IMR-90 (cell line): ENCODE measurements around the gene TNFSF12. TPM values are rescaled to one million over a fixed set of nuclear protein-coding genes. Genes with fewer than 3 reads are reported as not detected.

Source experiments
- ATAC-seq: fragments of 200-7000 bp; cut with Tn5 transposase; 2 replicates; pipeline ENCODE4 v1.9.1; 2020; ENCODE audit warnings: low read depth, mild to moderate bottlenecking, moderate library complexity
- BruUV-seq: library from RNA; stranded (reverse); fragments of 400-500 nt; replicated peaks from 2 replicates; lab custom pipeline; 2021; lab: Mats Ljungman, UMichigan
- CTCF ChIA-PET: fragments of 300-600 bp; formaldehyde crosslinking; extraction: SDS; loops from one replicate; lab custom pipeline; 2021; ENCODE audit warnings: antibody characterized with exemption; lab: Yijun Ruan, JAX
- POLR2A ChIA-PET: fragments of 300-600 bp; sonication (Branson Sonifier 250); formaldehyde crosslinking; loops from one replicate; lab custom pipeline; 2022; ENCODE audit warnings: antibody characterized with exemption; ENCODE audit not compliant: unreplicated experiment; lab: Charles Lee
- DNase-seq: peaks from one replicate; pipeline ENCODE4 v3.0.0; 2013
- H2AFZ ChIP-seq: replicated peaks from 2 replicates; pipeline ENCODE3; 2013; ENCODE audit warnings: low read length, mild to moderate bottlenecking; ENCODE audit not compliant: poor library complexity
- H2AK5ac ChIP-seq: 2 replicates; pipeline ENCODE4 v1.6.1; 2013; ENCODE audit warnings: low read depth, low read length, inconsistent platforms
- H2AK9ac ChIP-seq: replicated peaks from 2 replicates; pipeline ENCODE3; 2013; ENCODE audit warnings: mild to moderate bottlenecking, low read depth, low read length, moderate library complexity; ENCODE audit not compliant: poor library complexity
- H2BK120ac ChIP-seq: 2 replicates; pipeline ENCODE4 v1.6.1; 2013; ENCODE audit warnings: low read depth, low read length, inconsistent platforms
- H2BK15ac ChIP-seq: 3 replicates; pipeline ENCODE4 v1.6.1; 2013; ENCODE audit warnings: low read depth, low read length, inconsistent platforms
- H2BK20ac ChIP-seq: 2 replicates; pipeline ENCODE4 v1.6.1; 2013; ENCODE audit warnings: low read depth, mild to moderate bottlenecking, inconsistent platforms, low read length, moderate library complexity
- H2BK5ac ChIP-seq: 2 replicates; pipeline ENCODE4 v1.6.1; 2013; ENCODE audit warnings: mild to moderate bottlenecking, low read depth, low read length, inconsistent platforms; ENCODE audit not compliant: poor library complexity, severe bottlenecking
- H3K14ac ChIP-seq: replicated peaks from 2 replicates; pipeline ENCODE4 v1.6.1; 2013; ENCODE audit warnings: low read depth, low read length, inconsistent platforms
- H3K18ac ChIP-seq: 2 replicates; pipeline ENCODE4 v1.6.1; 2013; ENCODE audit warnings: low read depth, low read length, control low read depth
- H3K23ac ChIP-seq: 2 replicates; pipeline ENCODE4 v1.6.1; 2013; ENCODE audit warnings: low read depth, low read length, inconsistent platforms
- H3K27ac ChIP-seq: 2 replicates; pipeline ENCODE4 v1.5.1; 2013; ENCODE audit warnings: mild to moderate bottlenecking, control low read depth, low read length; ENCODE audit not compliant: insufficient read depth
- H3K27me3 ChIP-seq: 2 replicates; pipeline ENCODE4 v1.6.1; 2013; ENCODE audit warnings: low read length; ENCODE audit not compliant: control insufficient read depth, insufficient read depth
- H3K36me3 ChIP-seq: 2 replicates; pipeline ENCODE4 v1.6.1; 2013; ENCODE audit warnings: low read length, mixed read lengths; ENCODE audit not compliant: control insufficient read depth, insufficient read depth
- H3K4ac ChIP-seq: 2 replicates; pipeline ENCODE4 v1.6.1; 2013; ENCODE audit warnings: low read depth, low read length, inconsistent platforms
- H3K4me1 ChIP-seq: 2 replicates; pipeline ENCODE4 v1.6.1; 2013; ENCODE audit warnings: low read length, mixed read lengths; ENCODE audit not compliant: control insufficient read depth, insufficient read depth
- H3K4me2 ChIP-seq: 2 replicates; pipeline ENCODE4 v1.6.1; 2013; ENCODE audit warnings: low read depth, mild to moderate bottlenecking, control low read depth, low read length, moderate library complexity
- H3K4me3 ChIP-seq: 2 replicates; pipeline ENCODE4 v1.5.1; 2013; ENCODE audit warnings: low read depth, mild to moderate bottlenecking, control low read depth, low read length, moderate library complexity; ENCODE audit not compliant: insufficient read depth
- H3K56ac ChIP-seq: 2 replicates; pipeline ENCODE4 v1.6.1; 2013; ENCODE audit warnings: low read length, inconsistent platforms; ENCODE audit not compliant: insufficient read depth; ENCODE audit errors: extremely low read depth
- H3K79me1 ChIP-seq, 2 experiments: 2 replicates each; pipeline ENCODE4 v1.6.1; 2013; ENCODE audit warnings: low read length in 2 of 2, inconsistent platforms in 1 of 2, low read depth in 1 of 2
- H3K9ac ChIP-seq: 2 replicates; pipeline ENCODE4 v1.6.1; 2013; ENCODE audit warnings: low read depth, low read length, control low read depth
- H3K9me1 ChIP-seq: 2 replicates; pipeline ENCODE4 v1.6.1; 2013; ENCODE audit warnings: low read length, inconsistent platforms; ENCODE audit not compliant: insufficient read depth
- H3K9me3 ChIP-seq: 2 replicates; pipeline ENCODE4 v1.6.1; 2013; ENCODE audit warnings: low read length; ENCODE audit not compliant: control insufficient read depth, insufficient read depth
- H4K20me1 ChIP-seq: 2 replicates; pipeline ENCODE4 v1.6.1; 2013; ENCODE audit warnings: low read length, inconsistent platforms; ENCODE audit not compliant: insufficient read depth
- H4K5ac ChIP-seq: 2 replicates; pipeline ENCODE4 v1.6.1; 2013; ENCODE audit warnings: mild to moderate bottlenecking, low read depth, low read length, control low read depth
- H4K8ac ChIP-seq, 2 experiments: 2 replicates each; pipeline ENCODE4 v1.6.1; 2013; ENCODE audit warnings: low read depth in 2 of 2, low read length in 2 of 2, control low read depth in 1 of 2, inconsistent platforms in 1 of 2
- H4K91ac ChIP-seq: 2 replicates; pipeline ENCODE4 v1.6.1; 2013; ENCODE audit warnings: low read depth, low read length, inconsistent platforms; ENCODE audit not compliant: insufficient read depth
- CEBPB ChIP-seq: IDR thresholded peaks from 2 replicates; pipeline ENCODE4 v1.6.1; 2012; ENCODE audit warnings: low read depth, low read length, improper control_type of control experiment
- CHD1 ChIP-seq: IDR thresholded peaks from 2 replicates; pipeline ENCODE4 v1.6.1; 2012; ENCODE audit warnings: low read depth, low read length, improper control_type of control experiment
- CTCF ChIP-seq: conservative IDR thresholded peaks from 2 replicates; pipeline ENCODE4 v1.5.1; 2012; ENCODE audit warnings: mild to moderate bottlenecking, low read depth, low read length, improper control_type of control experiment
- ELK1 ChIP-seq: fragments of 150-350 bp; IDR thresholded peaks from 2 replicates; pipeline ENCODE4 v1.6.1; 2016; ENCODE audit warnings: low read depth, mild to moderate bottlenecking, low read length, moderate library complexity, borderline replicate concordance
- MAFK ChIP-seq: IDR thresholded peaks from 2 replicates; pipeline ENCODE4 v1.6.1; 2012; ENCODE audit warnings: low read depth, low read length, improper control_type of control experiment
- RAD21 ChIP-seq: IDR thresholded peaks from 2 replicates; pipeline ENCODE4 v1.6.1; 2012; ENCODE audit warnings: low read length, improper control_type of control experiment
- RCOR1 ChIP-seq: IDR thresholded peaks from 2 replicates; pipeline ENCODE4 v1.6.1; 2012; ENCODE audit warnings: mild to moderate bottlenecking, low read length, improper control_type of control experiment; ENCODE audit not compliant: insufficient replicate concordance
- RFX5 ChIP-seq: IDR thresholded peaks from 2 replicates; pipeline ENCODE4 v1.8.0; 2012; ENCODE audit warnings: low read depth, mild to moderate bottlenecking, low read length, moderate library complexity
- SMC3 ChIP-seq: fragments of 150-350 bp; IDR thresholded peaks from 2 replicates; pipeline ENCODE4 v1.6.1; 2016; ENCODE audit warnings: low read depth, mild to moderate bottlenecking, antibody characterized with exemption, low read length, moderate library complexity
- WGBS, 2 experiments: methylation state at CpG; one replicate each; pipeline versions ENCODE4 v1.1.5 to v1.1.7; 2013; ENCODE audit warnings: missing lambda C conversion rate in 2 of 2; ENCODE audit not compliant: insufficient read length in 1 of 2; ENCODE audit errors: extremely low coverage in 2 of 2; 5-methylcytosine and 5-hydroxymethylcytosine counted together
- dilution Hi-C: fragments of 300-500 bp; cut with HindIII; formaldehyde crosslinking; loops from one replicate; pipeline ENCODE4 v1.14.3; 2018; ENCODE audit warnings: low sequenced_read_pairs; ENCODE audit not compliant: unreplicated experiment
- in situ Hi-C: fragments of 300-500 bp; cut with MboI; formaldehyde crosslinking; loops from 3 replicates; pipeline ENCODE4 v1.14.3; 2019; ENCODE audit warnings: low sequenced_read_pairs, inconsistent platforms, mixed read lengths
- intact Hi-C: fragments of 100-400 bp; cut with micrococcal nuclease; formaldehyde crosslinking; loops from 2 replicates; pipeline ENCODE4 v1.10.0; 2022
- polyA plus RNA-seq, 3 experiments: library from polyadenylated mRNA; depleted of rRNA; stranded (reverse); fragments of >200 nt; gene quantifications; 2 replicates each; pipeline ENCODE4 v1.2.3, GENCODE V29; 2012; ENCODE audit warnings: low replicate concordance in 1 of 3
- total RNA-seq: library from RNA; depleted of rRNA; stranded (reverse); fragments of >200 nt; gene quantifications from 2 replicates; pipeline ENCODE4 v1.2.3, GENCODE V29; 2012

The TNFSF12 gene
- total and polyA plus RNA-seq, 2 of the 4 experiments (the other 2 are of a cell fraction): 2.7 to 22.0 TPM

GRCh38 chr17:7558544-7559319 lies 9.9 kb downstream of the TNFSF12 start, which contains the start of gene TNFSF13:
TSS of gene TNFSF13 (plus strand) at chr17:7558750. CDS start at chr17:7559040, 290 bp downstream.
- H2BK20ac ChIP-seq: no peak within 1 kb of the TSS
- H3K79me1 ChIP-seq: peaks cover 5 to 11% of the 10 kb centered on the region in 2 experiments; a peak in 3 of 4 replicates
- no peak for DNase-seq
- H4K91ac ChIP-seq: 0 out of 2 replicates have a peak within 1 kb of the TSS, but pooled peaks have one; percentile 21
- no peaks in the 10 kb centered on the region for H3K9me1 ChIP-seq
- peak within 1 kb of the TSS; percentile 52 to 88; a peak in 3 of 4 replicates for H4K8ac ChIP-seq
- H3K36me3 ChIP-seq: peaks cover 3% of the 10 kb centered on the region
- H3K18ac ChIP-seq: no peak within 1 kb of the TSS
- no peak within 1 kb of the TSS for H2BK5ac ChIP-seq
- peak within 1 kb of the TSS; percentile 24; the same call in 1 of the 2 replicates for H3K9ac ChIP-seq
- intact Hi-C loops: no loop called here
- no peak within 1 kb of the TSS; the same call in 1 of the 2 replicates for H3K14ac ChIP-seq
- H3K23ac ChIP-seq: peak within 1 kb of the TSS; percentile 16; the same call in 1 of the 2 replicates
- 37% methylated on average over 5 of the region's 16 CpGs; no CpG with 5 or more reads in 1 of the 2 experiments for WGBS, 2 experiments
- H2BK120ac ChIP-seq: no peak within 1 kb of the TSS; the same call in 1 of the 2 replicates
- no peak within 1 kb of the TSS for H3K4me3 ChIP-seq
- no peak within 1 kb of the TSS for H3K4me2 ChIP-seq
- no peak for ATAC-seq
- TF ChIP-seq RCOR1 (no peak), SMC3 (no peak), RAD21 (no peak), RFX5 (no peak), CTCF (no peak), CHD1 (no peak), CEBPB (no peak), ELK1 (no peak), MAFK (no peak)
- peaks cover 9% of the 10 kb centered on the region for H3K4me1 ChIP-seq
- ChIA-PET POLR2A (interaction anchor here (0.6 kb wide), 1 partner anchor 8 kb away, joined by 5 read pairs; no protein-coding TSS in a partner anchor), CTCF (no interaction called here)
- dilution Hi-C loops: no loop called here
- H3K27me3 ChIP-seq: no peaks in the 10 kb centered on the region
- H4K5ac ChIP-seq: peak within 1 kb of the TSS; percentile 72
- no peaks in the 10 kb centered on the region for H4K20me1 ChIP-seq
- H2AFZ ChIP-seq: peak within 1 kb of the TSS; percentile 92
- H2AK5ac ChIP-seq: peak within 1 kb of the TSS; percentile 58
- H2BK15ac ChIP-seq: no peak within 1 kb of the TSS
- in situ Hi-C loops: loop anchor here (10.0 kb wide), 1 partner anchor 204 kb away; the partner anchor contains the start of genes KCTD11 and TMEM95
- H3K56ac ChIP-seq: no peak within 1 kb of the TSS
- H3K9me3 ChIP-seq: no peaks in the 10 kb centered on the region
- H3K27ac ChIP-seq: peak within 1 kb of the TSS; percentile 3; the same call in 1 of the 2 replicates
- H2AK9ac ChIP-seq: peak within 1 kb of the TSS; percentile 75
- H3K4ac ChIP-seq: peak within 1 kb of the TSS; percentile 56
- BruUV-seq: no TSS peak
